RWPE1 (cell line): ENCODE measurements around the gene INSRR.

ENCODE experiments used
- CTCF ChIA-PET: fragments of 350-600 bp; sonication (Branson Sonifier 250); formaldehyde crosslinking; extraction: SDS; loops from one replicate; lab custom pipeline; 2021; lab: Yijun Ruan, JAX
- POLR2A ChIA-PET: fragments of 400-600 bp; formaldehyde crosslinking; extraction: SDS; loops from one replicate; lab custom pipeline; 2020; ENCODE audit warnings: antibody characterized with exemption; ENCODE audit not compliant: low non-redundant PET; lab: Yijun Ruan, JAX
- DNase-seq: peaks from one replicate; pipeline ENCODE4 v3.0.0; 2012; ENCODE audit warnings: low spot score
- H3K27ac ChIP-seq: fragments of 450-650 bp; 2 replicates; pipeline ENCODE4 v1.5.1; 2017
- CTCF ChIP-seq: fragments of 450-650 bp; conservative IDR thresholded peaks from 2 replicates; pipeline ENCODE4 v1.5.1; 2017; ENCODE audit warnings: low read depth, mild to moderate bottlenecking

Gene INSRR

GRCh38 chr1:156794506-156795373 is 64.2 kb downstream of the INSRR start:
- TF ChIP-seq CTCF = no peak
- ChIA-PET POLR2A (no interaction called here), CTCF (interaction anchor here (0.6 to 3.6 kb wide), 3 partner anchors 30 to 342 kb away, joined by 3 to 29 read pairs (median 3); partner anchors contain the start of gene NTRK1)
- DNase-seq = no peak
- H3K27ac ChIP-seq = no peak overlapping the region
